Measurements from ENCODE around the gene ZBED1.

Gene ZBED1

GRCh38 chrX:2451501-2452316 is 49.1 kb downstream of the ZBED1 start:
- H3K4me1 ChIP-seq (ENCODE audit: insufficient read depth, poor library complexity, severe bottlenecking), result no peaks in the 10 kb centered on the region
- no peaks in the 10 kb centered on the region for H3K9me3 ChIP-seq (ENCODE audit: severe bottlenecking)
- no peak overlapping the region for H3K27ac ChIP-seq (ENCODE audit: poor library complexity, severe bottlenecking)
- ATAC-seq (ENCODE audit: low read depth) (peak; percentile 21; the same call in 1 of the 3 replicates), DNase-seq (ENCODE audit: low spot score) (no peak)
- H3K27me3 ChIP-seq (ENCODE audit: insufficient read depth, poor library complexity, severe bottlenecking), result no peaks in the 10 kb centered on the region
- TF ChIP-seq, protein P1, sequence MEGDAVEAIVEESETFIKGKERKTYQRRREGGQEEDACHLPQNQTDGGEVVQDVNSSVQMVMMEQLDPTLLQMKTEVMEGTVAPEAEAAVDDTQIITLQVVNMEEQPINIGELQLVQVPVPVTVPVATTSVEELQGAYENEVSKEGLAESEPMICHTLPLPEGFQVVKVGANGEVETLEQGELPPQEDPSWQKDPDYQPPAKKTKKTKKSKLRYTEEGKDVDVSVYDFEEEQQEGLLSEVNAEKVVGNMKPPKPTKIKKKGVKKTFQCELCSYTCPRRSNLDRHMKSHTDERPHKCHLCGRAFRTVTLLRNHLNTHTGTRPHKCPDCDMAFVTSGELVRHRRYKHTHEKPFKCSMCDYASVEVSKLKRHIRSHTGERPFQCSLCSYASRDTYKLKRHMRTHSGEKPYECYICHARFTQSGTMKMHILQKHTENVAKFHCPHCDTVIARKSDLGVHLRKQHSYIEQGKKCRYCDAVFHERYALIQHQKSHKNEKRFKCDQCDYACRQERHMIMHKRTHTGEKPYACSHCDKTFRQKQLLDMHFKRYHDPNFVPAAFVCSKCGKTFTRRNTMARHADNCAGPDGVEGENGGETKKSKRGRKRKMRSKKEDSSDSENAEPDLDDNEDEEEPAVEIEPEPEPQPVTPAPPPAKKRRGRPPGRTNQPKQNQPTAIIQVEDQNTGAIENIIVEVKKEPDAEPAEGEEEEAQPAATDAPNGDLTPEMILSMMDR (IDR thresholded peaks at IDR 0.05; ENCODE audit: poor library complexity, severe bottlenecking), result no peak
- H3K36me3 ChIP-seq (ENCODE audit: low read depth), result no peaks in the 10 kb centered on the region
- no peak overlapping the region for H3K4me3 ChIP-seq (ENCODE audit: severe bottlenecking)

DNA sequence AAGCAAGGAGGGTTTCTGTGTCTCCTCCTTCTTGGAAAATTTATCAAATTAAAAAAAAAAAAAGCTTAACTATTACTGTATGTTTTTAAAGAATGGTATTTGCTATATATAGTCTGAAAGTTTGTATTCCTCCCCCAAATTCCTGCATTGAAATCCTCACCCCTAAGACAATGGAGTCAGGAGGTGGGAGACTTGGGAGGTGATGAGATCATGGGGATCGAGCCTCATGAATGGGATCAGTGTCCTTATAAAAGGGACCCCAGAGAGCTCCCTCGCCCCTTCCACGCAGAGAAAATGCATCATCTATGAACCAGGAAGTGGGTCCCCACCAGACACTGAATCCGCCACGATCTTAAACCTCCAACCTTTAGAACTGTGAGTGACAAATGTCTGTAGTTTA is 50.1 kb downstream of the ZBED1 start:
- DNase-seq (ENCODE audit: low spot score) (no peak), ATAC-seq (ENCODE audit: low read depth) (no peak)
- Histone ChIP-seq H3K27me3 (ENCODE audit: insufficient read depth, poor library complexity, severe bottlenecking) (no peaks in the 10 kb centered on the region), H3K4me3 (ENCODE audit: severe bottlenecking) (no peak overlapping the region), H3K36me3 (ENCODE audit: low read depth) (no peaks in the 10 kb centered on the region), H3K4me1 (ENCODE audit: insufficient read depth, poor library complexity, severe bottlenecking) (no peaks in the 10 kb centered on the region), H3K27ac (ENCODE audit: poor library complexity, severe bottlenecking) (no peak overlapping the region), H3K9me3 (ENCODE audit: severe bottlenecking) (no peaks in the 10 kb centered on the region)
- TF ChIP-seq, protein P1 (IDR thresholded peaks at IDR 0.05; ENCODE audit: poor library complexity, severe bottlenecking), result no peak

DNA sequence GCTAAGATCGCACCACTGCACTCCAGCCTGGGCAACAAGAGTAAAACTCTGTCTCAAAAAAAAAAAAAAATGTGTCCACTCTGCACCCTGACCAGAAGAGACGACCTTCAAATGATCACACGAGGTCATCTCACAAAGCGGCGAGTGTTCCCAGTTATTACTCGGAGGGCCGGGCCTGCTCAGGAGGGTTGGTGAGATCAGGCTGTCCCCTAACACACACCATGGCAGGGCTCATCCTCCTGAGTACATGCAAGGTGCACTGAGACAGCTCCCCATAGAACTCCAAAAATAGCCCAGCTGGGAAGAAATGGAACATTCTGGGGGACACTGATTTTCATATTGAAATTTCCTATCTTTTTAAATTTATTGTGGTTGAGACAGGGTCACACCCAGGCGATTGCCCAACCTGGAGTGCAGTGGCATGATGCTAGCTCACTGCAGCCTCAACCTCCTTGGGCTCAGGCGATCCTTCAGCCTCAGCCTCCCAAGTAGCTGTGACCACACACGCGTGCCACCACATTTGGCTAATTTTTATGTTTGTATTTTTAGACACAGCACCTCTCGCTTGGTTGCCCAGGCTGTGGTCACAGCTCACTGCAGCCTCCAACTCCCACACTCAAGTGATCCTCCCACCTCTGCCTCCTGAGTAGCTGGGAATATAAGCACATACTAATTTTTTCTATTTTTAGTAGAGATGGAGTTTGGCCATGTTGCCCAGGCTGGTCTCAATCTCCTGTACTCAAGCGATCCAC is 51.5 kb downstream of the ZBED1 start:
- Histone ChIP-seq H3K9me3 (ENCODE audit: severe bottlenecking) (no peaks in the 10 kb centered on the region), H3K36me3 (ENCODE audit: low read depth) (no peaks in the 10 kb centered on the region), H3K4me3 (ENCODE audit: severe bottlenecking) (no peak overlapping the region), H3K27me3 (ENCODE audit: insufficient read depth, poor library complexity, severe bottlenecking) (no peaks in the 10 kb centered on the region), H3K27ac (ENCODE audit: poor library complexity, severe bottlenecking) (no peak overlapping the region), H3K4me1 (ENCODE audit: insufficient read depth, poor library complexity, severe bottlenecking) (no peaks in the 10 kb centered on the region)
- TF ChIP-seq, protein P1 (IDR thresholded peaks at IDR 0.05; ENCODE audit: poor library complexity, severe bottlenecking), result no peak
- no peak for ATAC-seq (ENCODE audit: low read depth)
- peak; percentile 19 for DNase-seq (ENCODE audit: low spot score)

DNA sequence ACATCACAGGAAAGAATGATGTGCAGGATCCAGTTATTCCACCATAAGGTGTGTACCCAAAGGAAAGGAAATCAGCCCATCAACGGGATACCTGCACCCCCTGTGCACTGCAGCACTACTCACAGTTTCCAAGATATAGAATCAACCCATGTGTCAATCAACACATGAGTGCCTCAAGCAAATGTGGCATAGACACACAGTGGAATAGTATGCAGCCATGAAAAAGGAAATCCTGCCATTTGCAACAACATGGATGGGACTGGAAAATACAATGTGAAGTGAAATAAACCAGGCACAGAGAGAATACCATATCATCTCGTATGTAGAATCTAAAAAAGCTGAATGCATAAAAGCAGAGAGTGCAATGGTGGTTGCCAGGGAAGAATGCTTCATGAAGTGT is 53.3 kb downstream of the ZBED1 start:
- DNase-seq (ENCODE audit: low spot score), result peak; percentile 6
- no peaks in the 10 kb centered on the region for H3K4me1 ChIP-seq (ENCODE audit: insufficient read depth, poor library complexity, severe bottlenecking)
- H3K27me3 ChIP-seq (ENCODE audit: insufficient read depth, poor library complexity, severe bottlenecking), result no peaks in the 10 kb centered on the region
- no peaks in the 10 kb centered on the region for H3K36me3 ChIP-seq (ENCODE audit: low read depth)
- no peaks in the 10 kb centered on the region for H3K9me3 ChIP-seq (ENCODE audit: severe bottlenecking)
- no peak overlapping the region for H3K27ac ChIP-seq (ENCODE audit: poor library complexity, severe bottlenecking)
- H3K4me3 ChIP-seq (ENCODE audit: severe bottlenecking), result no peak overlapping the region
- no peak for ATAC-seq (ENCODE audit: low read depth)
- TF ChIP-seq, protein P1 (IDR thresholded peaks at IDR 0.05; ENCODE audit: poor library complexity, severe bottlenecking), result no peak
